ENCODE measurements around the gene SCARF2.
"Not testable (repeated sequence)": the region's sequence is repeated elsewhere in the genome, so short reads cannot be mapped to it uniquely, and the experiment has no call there.

The SCARF2 gene

DNA sequence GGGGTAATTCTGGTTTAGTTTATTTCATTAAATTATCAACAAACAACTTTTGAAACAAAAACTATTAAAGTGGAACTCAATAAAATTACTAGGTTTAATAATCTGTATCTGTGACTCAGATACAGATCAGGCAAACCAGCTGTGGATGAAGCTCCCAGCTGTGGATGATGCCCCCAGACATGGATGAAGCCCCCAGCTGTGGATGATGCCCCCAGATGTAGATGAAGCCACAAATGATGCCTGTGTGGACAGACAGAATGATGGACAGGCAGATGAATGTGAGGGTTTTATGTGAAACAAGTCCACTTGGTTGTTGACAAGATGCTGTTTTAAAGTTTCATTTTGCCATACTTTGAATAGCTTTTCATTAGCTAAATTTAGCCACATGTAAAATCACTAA is 49.4 kb downstream of the SCARF2 start:
- DNase-seq = no peak

DNA sequence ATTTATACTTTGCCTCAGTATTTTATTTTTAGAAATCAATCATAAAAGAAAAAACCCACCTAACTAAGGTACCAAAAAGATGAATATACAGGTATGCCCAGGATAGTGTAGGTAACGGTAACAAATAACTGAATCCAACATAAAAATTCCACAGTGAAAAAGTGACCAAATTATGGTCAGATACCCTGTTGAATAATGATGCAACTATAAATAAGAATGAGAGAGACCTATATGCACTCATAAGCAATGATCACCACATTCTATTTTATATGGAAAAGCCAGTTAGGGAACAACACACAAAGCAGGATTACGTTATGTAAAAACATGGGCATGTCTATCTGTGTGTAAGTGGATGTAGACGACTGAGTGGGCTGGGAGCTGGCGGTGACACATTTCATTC is 50.7 kb downstream of the SCARF2 start:
- no peak for DNase-seq

- DNase-seq = no peak
These were observed 51.3 kb downstream of the SCARF2 start for GRCh38 chr22:20386336-20386735.

DNA sequence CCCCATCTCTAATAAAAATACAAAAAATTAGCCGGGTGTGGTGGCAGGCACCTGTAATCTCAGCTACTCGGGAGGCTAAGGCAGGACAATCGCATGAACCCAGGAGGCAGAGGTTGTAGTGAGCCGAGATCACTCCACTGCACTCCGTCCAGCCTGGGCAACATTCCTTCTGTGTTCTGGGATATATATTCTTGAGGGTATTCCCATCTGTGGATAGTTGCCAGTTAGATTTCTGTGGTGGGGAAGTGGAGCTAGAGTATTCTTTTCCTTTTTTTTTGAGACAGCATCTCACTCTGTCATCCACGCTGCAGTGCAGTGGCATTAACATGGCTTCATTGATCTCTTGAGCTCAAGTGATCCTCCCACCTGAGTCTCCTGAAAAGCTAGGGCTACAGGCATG is 52.8 kb downstream of the SCARF2 start:
- no peak for DNase-seq

- DNase-seq = no peak
These were observed 53.5 kb downstream of the SCARF2 start for GRCh38 chr22:20384171-20384570.

DNA sequence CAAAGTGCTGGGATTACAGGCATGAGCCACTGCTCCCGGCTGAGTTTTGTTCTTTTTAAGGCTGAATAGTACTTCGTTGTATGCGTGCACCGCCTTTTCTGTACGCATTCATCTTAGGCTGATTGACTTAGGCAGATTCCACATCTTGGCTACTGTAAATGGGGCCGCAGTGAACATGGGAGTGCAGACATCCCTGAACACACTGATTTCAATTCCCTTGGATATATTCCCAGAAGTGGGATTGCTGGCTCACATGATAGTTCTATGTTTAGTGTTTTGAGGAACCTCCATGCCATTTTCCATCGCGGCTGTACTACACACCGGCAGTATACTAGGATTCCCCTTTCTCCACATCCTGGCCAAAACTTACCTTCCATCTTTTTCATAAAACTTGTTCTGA is 54.1 kb downstream of the SCARF2 start:
- DNase-seq = no peak

- DNase-seq = no peak
These were observed 57.1 kb downstream of the SCARF2 start for GRCh38 chr22:20380486-20380885.

DNA sequence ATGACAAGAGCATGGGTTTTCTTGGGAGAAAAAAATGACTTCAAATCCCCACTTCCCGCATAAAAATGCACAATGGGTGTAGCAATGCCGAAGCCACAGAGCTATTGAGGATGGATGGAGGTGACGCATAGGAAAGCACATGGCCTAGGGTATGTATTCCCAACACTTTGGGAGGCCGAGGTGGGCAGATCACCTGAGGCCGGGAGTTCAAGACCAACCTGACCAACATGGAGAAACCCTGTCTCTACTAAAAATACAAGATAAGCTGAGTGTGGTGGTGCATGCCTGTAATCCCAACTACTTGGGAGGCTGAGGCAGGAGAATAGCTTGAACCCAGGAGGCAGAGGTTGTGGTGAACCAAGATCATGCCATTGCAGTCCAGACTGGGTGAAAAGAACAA is 58.9 kb downstream of the SCARF2 start:
- not testable (repeated sequence) for DNase-seq

- DNase-seq = no peak
These were observed 59.5 kb downstream of the SCARF2 start for GRCh38 chr22:20378110-20378509.

DNA sequence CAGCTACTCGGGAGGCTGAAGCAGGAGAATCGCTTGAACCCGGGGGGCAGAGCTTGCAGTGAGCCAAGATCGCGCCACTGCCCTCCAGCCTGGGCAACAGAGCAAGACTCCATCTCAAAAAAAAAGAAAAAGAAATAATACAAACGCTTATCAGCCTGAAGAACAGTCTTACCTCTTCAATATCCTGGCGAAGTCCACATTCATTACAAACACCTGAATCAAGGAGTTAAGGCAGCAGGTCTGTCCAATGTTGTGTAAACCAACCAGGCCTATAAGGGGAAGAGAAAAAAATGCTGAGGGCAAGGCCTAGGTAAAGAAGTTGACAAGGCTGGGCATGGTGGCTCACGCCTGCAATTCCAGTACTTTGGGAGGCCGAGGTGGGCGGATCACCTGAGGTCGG is 60.6 kb downstream of the SCARF2 start:
- DNase-seq = not testable (repeated sequence)

DNA sequence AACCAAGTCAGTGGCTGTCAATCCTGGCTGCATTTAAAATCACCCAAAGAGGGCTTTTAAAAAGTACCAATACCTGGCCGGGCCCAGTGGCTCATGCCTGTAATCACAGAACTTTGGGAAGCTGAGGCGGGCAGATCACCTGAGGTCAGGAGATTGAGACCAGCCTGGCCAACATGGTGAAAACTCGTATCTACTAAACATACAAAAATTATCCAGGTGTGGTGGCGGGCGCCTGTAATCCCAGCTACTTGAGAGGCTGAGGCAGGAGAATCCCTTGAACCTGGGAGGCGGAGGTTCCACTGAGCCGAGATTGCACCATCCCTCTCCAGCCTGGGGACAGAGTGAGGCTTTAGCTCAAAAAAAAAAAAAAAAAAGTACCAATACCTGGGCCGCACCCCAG is 61.3 kb downstream of the SCARF2 start:
- not testable (repeated sequence) for DNase-seq

Measured in NCI-H345 (cell line).